K562 (cell line): ENCODE results near the gene THBS2. TPM values are rescaled to one million over a fixed set of nuclear protein-coding genes. Genes with fewer than 3 reads are reported as not detected.

ENCODE experiments used
- ATAC-seq: fragments of 200-7000 bp; cut with Tn5 transposase; 3 replicates; pipeline ENCODE4 v1.9.1; 2020; ENCODE audit warnings: moderate library complexity
- BruUV-seq: library from RNA; stranded (reverse); fragments of 400-500 nt; replicated peaks from 2 replicates; lab custom pipeline; 2021; lab: Mats Ljungman, UMichigan
- CTCF ChIA-PET: fragments of 300-600 bp; formaldehyde crosslinking; extraction: SDS; loops from one replicate; lab custom pipeline; 2021; ENCODE audit warnings: low intra/inter-chr PET ratio; lab: Yijun Ruan, JAX
- POLR2A ChIA-PET: fragments of 300-600, 350-650 bp; sonication (Branson Sonifier 250); formaldehyde crosslinking; extraction: SDS; loops from one replicate; lab custom pipeline; 2021; ENCODE audit warnings: antibody characterized with exemption, inconsistent platforms; lab: Yijun Ruan, JAX
- DNase-seq, 4 experiments: peaks; one replicate each; pipeline versions ENCODE4 v3.0.0 to v3.0.0-alpha.2; 2011 to 2018; ENCODE audit warnings: low spot score in 3 of 4, mixed read lengths in 3 of 4; ENCODE audit errors: extremely low read depth in 1 of 4
- FAIRE-seq: peaks from 2 replicates; lab custom pipeline; 2011; peaks lifted over from hg19 to GRCh38; lab: Jason Lieb, UNC
- H2AFZ ChIP-seq: 2 replicates; pipeline ENCODE4 v1.6.0; 2011; ENCODE audit warnings: low read depth, low read length, control low read depth, inconsistent platforms
- H3K27ac ChIP-seq: fragments of 200-600 bp; 3 replicates; pipeline ENCODE4 v1.8.0; 2011; ENCODE audit warnings: low read depth, mild to moderate bottlenecking, control low read depth, inconsistent platforms, low read length, moderate library complexity, mixed read lengths; ENCODE audit errors: extremely low read depth
- H3K27me3 ChIP-seq, 2 experiments: fragments of 300-600 bp in 1 of 2; 2 replicates in 1 of 2; 3 replicates in 1 of 2; pipeline versions ENCODE4 v1.6.0 to v1.8.0; 2011; ENCODE audit warnings: inconsistent platforms in 2 of 2, low read length in 2 of 2, mild to moderate bottlenecking in 1 of 2, mixed read lengths in 1 of 2, moderate library complexity in 1 of 2; ENCODE audit not compliant: control insufficient read depth in 2 of 2, insufficient read depth in 2 of 2
- H3K36me3 ChIP-seq: fragments of 300-600 bp; 3 replicates; pipeline ENCODE4 v1.8.0; 2011; ENCODE audit warnings: mild to moderate bottlenecking, low read length, inconsistent platforms; ENCODE audit not compliant: control insufficient read depth, insufficient read depth
- H3K4me1 ChIP-seq, 2 experiments: fragments of 200-600 bp in 1 of 2; replicated peaks in 1 of 2; 2 replicates in 1 of 2; 3 replicates in 1 of 2; pipeline versions ENCODE4 v1.5.1 to v1.8.0; 2011; ENCODE audit warnings: inconsistent platforms in 2 of 2, low read length in 2 of 2, mild to moderate bottlenecking in 1 of 2, mixed read lengths in 1 of 2, moderate library complexity in 1 of 2; ENCODE audit not compliant: control insufficient read depth in 2 of 2, insufficient read depth in 2 of 2
- H3K4me2 ChIP-seq: 2 replicates; pipeline ENCODE4 v1.6.1; 2011; ENCODE audit warnings: low read length, control low read depth, inconsistent platforms, mixed read lengths; ENCODE audit not compliant: insufficient read depth
- H3K4me3 ChIP-seq: fragments of 200-600 bp; sonication (generic), shearing (Covaris generic); 2 replicates; pipeline ENCODE4 v1.5.1; 2016; ENCODE audit warnings: control low read depth, inconsistent platforms
- H3K79me2 ChIP-seq: fragments of 200-600 bp; 3 replicates; pipeline ENCODE4 v1.8.0; 2011; ENCODE audit warnings: low read length, inconsistent platforms; ENCODE audit not compliant: control insufficient read depth, insufficient read depth
- H3K9ac ChIP-seq, 2 experiments: 2 replicates each; pipeline versions ENCODE4 v1.6.0 to v1.6.1; 2011; ENCODE audit warnings: low read depth in 2 of 2, low read length in 2 of 2, control low read depth in 1 of 2, inconsistent platforms in 1 of 2, mild to moderate bottlenecking in 1 of 2, mixed read lengths in 1 of 2; ENCODE audit not compliant: insufficient read depth in 1 of 2
- H3K9me1 ChIP-seq: one replicate; pipeline ENCODE4 v1.6.0; 2011; ENCODE audit warnings: inconsistent platforms, mild to moderate bottlenecking, low read length, moderate library complexity; ENCODE audit not compliant: control insufficient read depth, insufficient read depth
- H3K9me3 ChIP-seq: replicated peaks from 2 replicates; pipeline ENCODE4 v1.5.1; 2011; ENCODE audit warnings: low read depth, low read length, inconsistent platforms; ENCODE audit not compliant: control insufficient read depth, insufficient read depth
- H4K20me1 ChIP-seq: replicated peaks from 2 replicates; pipeline ENCODE4 v1.6.1; 2011; ENCODE audit warnings: low read length, inconsistent platforms, mixed read lengths; ENCODE audit not compliant: control insufficient read depth, insufficient read depth
- ARID4B ChIP-seq: sonication (generic); formaldehyde crosslinking; IDR thresholded peaks from 2 replicates; pipeline ENCODE4 v1.8.0; 2022; ENCODE audit warnings: mild to moderate bottlenecking, missing genetic modification reagents
- ARNT ChIP-seq, 2 experiments: fragments of 450-650 bp; IDR thresholded peaks; 2 replicates each; pipeline ENCODE4 v1.6.1; 2016; ENCODE audit warnings: mild to moderate bottlenecking in 1 of 2
- KLF13 ChIP-seq: fragments of 450-650 bp; IDR thresholded peaks from 2 replicates; pipeline ENCODE4 v1.6.1; 2016; ENCODE audit warnings: missing genetic modification characterization, low read depth, mild to moderate bottlenecking, missing compliant biosample characterization, moderate library complexity, borderline replicate concordance
- NFIC ChIP-seq: fragments of 450-650 bp; IDR thresholded peaks from 2 replicates; pipeline ENCODE4 v1.6.1; 2017; ENCODE audit warnings: mild to moderate bottlenecking, inconsistent platforms
- PHF20 ChIP-seq: fragments of 450-650 bp; IDR thresholded peaks from 2 replicates; pipeline ENCODE4 v1.6.1; 2018; ENCODE audit not compliant: partially characterized antibody
- RBFOX2 ChIP-seq: fragments of 200-400 bp; formaldehyde crosslinking; IDR thresholded peaks from 2 replicates; pipeline ENCODE4 v1.6.1; 2017; ENCODE audit warnings: low read depth, mild to moderate bottlenecking, low read length, moderate library complexity
- RUNX1 ChIP-seq: sonication (generic); IDR thresholded peaks from 2 replicates; pipeline ENCODE4 v1.6.1; 2016; ENCODE audit warnings: antibody characterized with exemption, low read depth
- SMARCE1 ChIP-seq: fragments of 450-650 bp; IDR thresholded peaks from 2 replicates; pipeline ENCODE4 v1.7.1; 2016; ENCODE audit warnings: mild to moderate bottlenecking
- SREBF2 ChIP-seq: sonication (generic); formaldehyde crosslinking; IDR thresholded peaks from 2 replicates; pipeline ENCODE4 v1.4.0; 2020; ENCODE audit warnings: mild to moderate bottlenecking, missing genetic modification reagents
- TAL1 ChIP-seq: fragments of 450-650 bp; IDR thresholded peaks from 2 replicates; pipeline ENCODE4 v1.6.1; 2016; ENCODE audit warnings: mild to moderate bottlenecking
- ZFP1 ChIP-seq: fragments of 450-650 bp; formaldehyde crosslinking; IDR thresholded peaks from 2 replicates; pipeline ENCODE4 v1.4.0; 2020; ENCODE audit warnings: mild to moderate bottlenecking, mixed read lengths
- ZFP30 ChIP-seq: fragments of 250-450 bp; sonication (Bioruptor Pico); IDR thresholded peaks from 2 replicates; pipeline ENCODE4 v1.8.0; 2022; ENCODE audit warnings: moderate library complexity, mild to moderate bottlenecking, inconsistent platforms, borderline replicate concordance
- ZNF174 ChIP-seq: fragments of 250-450 bp; sonication (Bioruptor Pico); IDR thresholded peaks from 2 replicates; pipeline ENCODE4 v1.4.0; 2020; ENCODE audit warnings: mild to moderate bottlenecking
- WGBS: fragments of 100-300 bp; shearing (Covaris generic); methylation state at CpG from one replicate; pipeline ENCODE4 v1.1.6; 2016; ENCODE audit warnings: low coverage, mixed read lengths; ENCODE audit not compliant: insufficient coverage; ENCODE audit errors: missing lambda C conversion rate; 5-methylcytosine and 5-hydroxymethylcytosine counted together
- in situ Hi-C: fragments of 300-500 bp; cut with MboI; formaldehyde crosslinking; loops from 4 replicates; pipeline ENCODE4 v1.15.0; 2018; ENCODE audit warnings: inconsistent platforms, mixed read lengths
- intact Hi-C: fragments of 100-400 bp; cut with micrococcal nuclease; formaldehyde crosslinking; loops from 2 replicates; pipeline ENCODE4 v1.14.2; 2022
- polyA plus RNA-seq, 8 experiments: library from polyadenylated mRNA; depleted of rRNA in 4 of 8; stranded (reverse) in 5 of 8; unstranded in 3 of 8; fragments of >200 nt; fragmentation: Nextera tagmentation in 2 of 8; fragmentation: Illumina TruSeq in 1 of 8; extraction: Ambion mirVana in 2 of 8; extraction: Trizol in 1 of 8; gene quantifications; 2 replicates each; pipeline versions ENCODE4 v1.2.1 to v1.2.3, GENCODE V29; 2011 to 2014; ENCODE audit warnings: inconsistent platforms in 1 of 8, missing spikeins in 1 of 8
- total RNA-seq, 7 experiments: library from RNA; depleted of rRNA in 6 of 7; stranded (reverse); fragments of >200 nt in 6 of 7; fragmentation: Illumina TruSeq in 2 of 7; extraction: Trizol in 2 of 7; gene quantifications; 2 replicates each; pipeline versions ENCODE4 v1.2.1 to v1.2.3, GENCODE V29; 2011 to 2021; ENCODE audit warnings: low replicate concordance in 1 of 7
- TF ChIP-seq, protein P1 (sequence below): fragments of 450-650 bp; formaldehyde crosslinking; IDR thresholded peaks from 2 replicates; pipeline ENCODE4 v1.4.0; 2022; ENCODE audit warnings: missing genetic modification characterization
- TF ChIP-seq, protein P2 (sequence below): fragments of 250-450 bp; sonication (Bioruptor Pico); IDR thresholded peaks from 2 replicates; pipeline ENCODE4 v1.5.0; 2021; ENCODE audit warnings: mild to moderate bottlenecking, moderate library complexity

THBS2 gene
- total and polyA plus RNA-seq, 9 of the 15 experiments (the other 6 are each of a cell fraction or from before 2014, with no cell fraction given): 0.03 to 0.11 (median 0.03) TPM; not detected in 6

DNA sequence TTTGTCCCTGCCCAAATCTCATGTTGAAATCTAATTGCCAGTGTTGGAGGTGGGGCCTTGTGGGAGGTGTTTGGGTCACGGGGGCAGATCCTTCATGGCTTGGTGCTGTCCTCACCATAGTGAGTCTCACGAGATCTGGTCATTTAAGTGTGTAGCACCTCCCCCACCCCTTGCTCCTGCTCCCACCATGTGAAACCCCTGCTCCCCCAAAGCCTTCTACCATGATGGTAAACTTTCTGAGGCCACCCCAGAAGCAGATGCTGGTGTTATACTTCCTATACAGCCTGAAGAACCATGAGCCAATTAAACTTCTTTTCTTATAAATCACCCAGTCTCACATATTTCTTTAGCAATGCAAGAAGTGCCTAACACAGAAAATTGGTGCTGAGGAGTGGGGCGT, 19.9 kb upstream of the THBS2 start:
- Histone ChIP-seq H2AFZ (no peak overlapping the region), H3K36me3 (no peaks in the 10 kb centered on the region), H3K4me3 (no peak overlapping the region), H3K4me2 (no peak overlapping the region), H3K4me1 (no peaks in the 10 kb centered on the region), H3K27ac (no peak overlapping the region), H3K9ac (no peak overlapping the region), H3K79me2 (no peaks in the 10 kb centered on the region), H3K27me3 (peaks cover 0 to 10% of the 10 kb centered on the region in 2 experiments; a peak in 2 of 5 replicates), H4K20me1 (no peaks in the 10 kb centered on the region), H3K9me1 (no peaks in the 10 kb centered on the region), H3K9me3 (no peaks in the 10 kb centered on the region)
- DNase-seq: no peak
- no peak for ATAC-seq
- intact Hi-C loops: no loop called here
- BruUV-seq: no TSS peak
- ChIA-PET POLR2A (no interaction called here), CTCF (no interaction called here)
- TF ChIP-seq ARNT (IDR thresholded peaks at IDR 0.05): no peak
- no peak for TF ChIP-seq ZNF174 (CRISPR knock-in tag)
- TF ChIP-seq ZFP30 (CRISPR knock-in tag): no peak
- TF ChIP-seq, protein P1, sequence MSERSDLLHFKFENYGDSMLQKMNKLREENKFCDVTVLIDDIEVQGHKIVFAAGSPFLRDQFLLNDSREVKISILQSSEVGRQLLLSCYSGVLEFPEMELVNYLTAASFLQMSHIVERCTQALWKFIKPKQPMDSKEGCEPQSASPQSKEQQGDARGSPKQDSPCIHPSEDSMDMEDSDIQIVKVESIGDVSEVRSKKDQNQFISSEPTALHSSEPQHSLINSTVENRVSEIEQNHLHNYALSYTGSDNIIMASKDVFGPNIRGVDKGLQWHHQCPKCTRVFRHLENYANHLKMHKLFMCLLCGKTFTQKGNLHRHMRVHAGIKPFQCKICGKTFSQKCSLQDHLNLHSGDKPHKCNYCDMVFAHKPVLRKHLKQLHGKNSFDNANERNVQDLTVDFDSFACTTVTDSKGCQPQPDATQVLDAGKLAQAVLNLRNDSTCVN: no peak
- TF ChIP-seq ZFP1 (CRISPR knock-in tag): no peak
- TF ChIP-seq SMARCE1: no peak
- TF ChIP-seq RBFOX2: no peak
- no peak for TF ChIP-seq PHF20
- TF ChIP-seq NFIC: no peak
- TF ChIP-seq KLF13 (tag): no peak
- no peak for TF ChIP-seq SREBF2 (CRISPR knock-in tag)
- TF ChIP-seq TAL1: no peak
- no peak for TF ChIP-seq RUNX1
- no peak for TF ChIP-seq ARID4B
- TF ChIP-seq, protein P2, sequence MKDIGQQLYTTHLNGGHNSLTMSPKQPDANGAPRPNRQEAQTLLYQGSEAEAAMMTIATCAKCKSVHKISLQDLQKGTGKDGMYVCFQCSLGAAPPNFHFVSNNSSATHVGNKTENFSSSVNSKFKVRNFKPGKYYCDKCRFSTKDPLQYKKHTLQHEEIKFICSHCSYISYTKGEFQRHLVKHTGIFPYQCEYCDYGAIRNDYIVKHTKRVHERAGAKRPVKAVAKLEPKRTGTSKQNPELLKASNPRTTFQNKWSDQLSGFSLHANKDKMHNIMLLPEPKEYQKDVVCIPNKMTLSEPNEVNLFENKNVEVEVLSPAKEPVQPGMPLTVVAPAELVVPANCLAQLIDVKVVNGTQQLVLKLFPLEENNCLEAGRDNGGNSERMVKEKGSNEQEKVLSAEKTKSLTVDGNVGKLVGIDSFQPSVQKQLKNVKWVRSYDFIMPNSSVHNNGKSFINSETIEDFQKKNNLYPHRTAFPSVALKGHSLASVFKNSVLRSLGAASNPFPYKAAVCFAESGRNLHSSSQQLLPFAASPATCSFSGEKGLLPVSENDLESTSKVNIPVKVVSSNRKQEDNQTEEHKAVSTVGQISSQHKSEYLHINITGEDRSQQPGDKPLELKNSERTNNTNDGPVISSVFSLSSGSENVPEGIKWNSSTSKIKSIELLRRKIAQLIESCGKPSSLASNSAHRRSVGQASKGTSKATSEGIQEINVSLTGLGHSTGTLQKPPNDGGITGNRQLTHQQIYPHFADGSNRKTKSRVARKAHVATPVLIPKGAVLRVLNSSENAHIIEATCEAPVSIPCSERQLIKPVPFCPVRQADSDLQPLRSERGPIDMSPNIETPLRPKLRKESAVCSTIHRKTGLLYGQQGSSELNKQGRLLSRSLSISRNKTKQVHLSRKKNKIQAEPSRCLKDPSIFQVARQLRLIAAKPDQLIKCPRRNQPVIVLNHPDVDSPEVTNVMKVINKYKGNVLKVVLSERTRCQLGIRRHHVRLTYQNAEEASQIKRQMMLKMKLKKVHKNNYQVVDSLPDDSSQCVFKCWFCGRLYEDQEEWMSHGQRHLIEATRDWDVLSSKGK (CRISPR knock-in tag): no peak
- WGBS: 0% methylated on average over 3 of the region's 3 CpGs
- in situ Hi-C loops: no loop called here
- FAIRE-seq: no peak
